CD4-positive, alpha-beta memory T cell (primary cell): ENCODE data around the gene AVEN. TPM values are rescaled to one million over a fixed set of nuclear protein-coding genes. Genes with fewer than 3 reads are reported as not detected.

Experiments
- CTCF ChIA-PET: fragments of 350-600 bp; sonication (Branson Sonifier 250); formaldehyde crosslinking; loops from one replicate; lab custom pipeline; 2021; ENCODE audit warnings: inconsistent platforms; ENCODE audit not compliant: partially characterized antibody; lab: Charles Lee
- POLR2A ChIA-PET: fragments of 350-600 bp; sonication (Branson Sonifier 250); formaldehyde crosslinking; loops from one replicate; lab custom pipeline; 2021; ENCODE audit not compliant: partially characterized antibody; lab: Charles Lee
- DNase-seq, 5 donors: peaks; one replicate each; pipeline versions ENCODE4 v3.0.0 to v3.0.0-alpha.2; 2020 to 2022; ENCODE audit warnings: mixed read lengths in 1 of 5
- H3K27ac ChIP-seq: one replicate; pipeline ENCODE4 v1.7.0; 2013; ENCODE audit warnings: low read depth, low read length
- H3K27me3 ChIP-seq: 2 replicates; pipeline ENCODE4 v1.7.0; 2013; ENCODE audit warnings: mild to moderate bottlenecking, low read length, moderate library complexity; ENCODE audit not compliant: insufficient read depth
- H3K36me3 ChIP-seq: 2 replicates; pipeline ENCODE4 v1.7.0; 2013; ENCODE audit warnings: mild to moderate bottlenecking, low read length, moderate library complexity; ENCODE audit not compliant: insufficient read depth
- H3K4me1 ChIP-seq: 2 replicates; pipeline ENCODE4 v1.7.0; 2013; ENCODE audit warnings: mild to moderate bottlenecking, low read length, moderate library complexity; ENCODE audit not compliant: insufficient read depth
- H3K4me3 ChIP-seq, 2 donors: one replicate each; pipeline ENCODE4 v1.7.0; 2013; ENCODE audit warnings: low read length in 2 of 2, mild to moderate bottlenecking in 1 of 2
- H3K9me3 ChIP-seq, 2 donors: one replicate each; pipeline ENCODE4 v1.7.0; 2013; ENCODE audit warnings: low read length in 2 of 2, control low read depth in 1 of 2; ENCODE audit not compliant: control insufficient read depth in 1 of 2
- H3K27ac Mint-ChIP-seq, 7 donors: one replicate each; pipeline ENCODE4 v1.8.0; 2020 to 2021; ENCODE audit warnings: mixed read lengths in 7 of 7, mild to moderate bottlenecking in 6 of 7, inconsistent platforms in 3 of 7, moderate library complexity in 3 of 7
- H3K27me3 Mint-ChIP-seq, 2 donors: one replicate each; pipeline ENCODE4 v1.8.0; 2020 to 2021; ENCODE audit warnings: mixed read lengths in 2 of 2
- H3K36me3 Mint-ChIP-seq, 2 donors: one replicate each; pipeline ENCODE4 v1.8.0; 2020 to 2021; ENCODE audit warnings: mixed read lengths in 2 of 2, inconsistent platforms in 1 of 2, mild to moderate bottlenecking in 1 of 2
- H3K4me1 Mint-ChIP-seq, 4 donors: one replicate each; pipeline ENCODE4 v1.8.0; 2020 to 2021; ENCODE audit warnings: mixed read lengths in 4 of 4, mild to moderate bottlenecking in 1 of 4
- H3K4me3 Mint-ChIP-seq, 8 donors: one replicate each; pipeline ENCODE4 v1.8.0; 2020 to 2021; ENCODE audit warnings: mixed read lengths in 8 of 8, mild to moderate bottlenecking in 7 of 8, moderate library complexity in 6 of 8, inconsistent platforms in 3 of 8
- H3K9me3 Mint-ChIP-seq, 8 donors: one replicate each; pipeline ENCODE4 v1.8.0; 2020 to 2021; ENCODE audit warnings: mixed read lengths in 8 of 8, mild to moderate bottlenecking in 5 of 8, inconsistent platforms in 3 of 8, moderate library complexity in 1 of 8
- intact Hi-C: fragments of 100-400 bp; cut with micrococcal nuclease; formaldehyde crosslinking; loops from one replicate; pipeline ENCODE4 v1.15.1; 2023
- polyA plus RNA-seq, 2 donors: library from polyadenylated mRNA; unstranded; fragments of 300-500 nt; fragmentation: Illumina TruSeq; gene quantifications; one replicate each; pipeline ENCODE4 v1.2.3, GENCODE V29; 2021
- total RNA-seq, 2 experiments: library from RNA; stranded (reverse); gene quantifications; one replicate each; pipeline ENCODE4 v1.2.3, GENCODE V29; 2021

Gene AVEN
- 1 to 10 TPM; 7.1 to 7.8 TPM for total RNA-seq
- polyA plus RNA-seq = 10 to 100 TPM; 12.0 to 12.6 TPM

- peak within 1 kb of the TSS; percentile 85 to 97 (median 94) for H3K27ac Mint-ChIP-seq
- peak; percentile 14 to 68 (median 53) for DNase-seq
- Histone ChIP-seq H3K4me3 (peak within 1 kb of the TSS; percentile 92 to 96), H3K4me1 (peaks cover 13% of the 10 kb centered on the region), H3K36me3 (no peaks in the 10 kb centered on the region), H3K27me3 (no peaks in the 10 kb centered on the region), H3K27ac (peak within 1 kb of the TSS; percentile 73), H3K9me3 (no peaks in the 10 kb centered on the region)
- intact Hi-C loops = loop anchor here (1.0 to 2.0 kb wide), 6 partner anchors 63 to 950 kb away; partner anchors contain the start of genes GOLGA8B, KATNBL1, NOP10 and NUTM1
- CTCF ChIA-PET = interaction anchor here (0.8 to 1.4 kb wide), 2 partner anchors 25 to 950 kb away, joined by 3 to 4 read pairs; no protein-coding TSS in a partner anchor
- peaks cover 0 to 1% of the 10 kb centered on the region in 2 donors for H3K36me3 Mint-ChIP-seq
- H3K4me3 Mint-ChIP-seq = peak within 1 kb of the TSS; percentile 92 to 97 (median 95)
- H3K27me3 Mint-ChIP-seq = no peaks in the 10 kb centered on the region
- H3K9me3 Mint-ChIP-seq = no peaks in the 10 kb centered on the region
- H3K4me1 Mint-ChIP-seq = peaks cover 9 to 28% (median 15%) of the 10 kb centered on the region in 4 donors
- POLR2A ChIA-PET = interaction anchor here (0.6 to 3.2 kb wide), 13 partner anchors 20 to 949 kb away, joined by 3 to 13 read pairs (median 5); partner anchors contain the start of genes AQR, EMC4, EMC7 and KATNBL1
Measured at GRCh38 chr15:34038871-34039789, at the start of gene AVEN. AVEN (minus strand) TSS chr15:34039204; CDS start chr15:34039046, 158 bp downstream.

- Histone ChIP-seq H3K4me1 (no peaks in the 10 kb centered on the region), H3K36me3 (peaks cover 40% of the 10 kb centered on the region), H3K27me3 (no peaks in the 10 kb centered on the region), H3K4me3 (no peak overlapping the region), H3K27ac (no peak overlapping the region), H3K9me3 (no peaks in the 10 kb centered on the region)
- no peak overlapping the region for H3K4me3 Mint-ChIP-seq
- no peaks in the 10 kb centered on the region for H3K27me3 Mint-ChIP-seq
- POLR2A ChIA-PET = interaction anchor here (0.7 to 1.4 kb wide), 2 partner anchors 16 to 253 kb away, joined by 4 to 5 read pairs; partner anchors contain the start of gene EMC7
- H3K9me3 Mint-ChIP-seq = no peaks in the 10 kb centered on the region
- no peak for DNase-seq
- peaks cover 37 to 58% of the 10 kb centered on the region in 2 donors for H3K36me3 Mint-ChIP-seq
- H3K27ac Mint-ChIP-seq = no peak overlapping the region
- intact Hi-C loops = no loop called here
- CTCF ChIA-PET = interaction anchor here (1.4 kb wide), 1 partner anchor 23 kb away, joined by 4 read pairs; no protein-coding TSS in a partner anchor
- no peaks in the 10 kb centered on the region for H3K4me1 Mint-ChIP-seq
Measured at GRCh38 chr15:34085746-34086145, 46.7 kb upstream of the AVEN start.

GRCh38 chr15:34084086-34084485 is 45.1 kb upstream of the AVEN start:
- ChIA-PET CTCF (no interaction called here), POLR2A (no interaction called here)
- intact Hi-C loops = no loop called here
- Histone ChIP-seq H3K27me3 (no peaks in the 10 kb centered on the region), H3K36me3 (peaks cover 33% of the 10 kb centered on the region), H3K4me1 (no peaks in the 10 kb centered on the region), H3K4me3 (no peak overlapping the region), H3K9me3 (no peaks in the 10 kb centered on the region), H3K27ac (no peak overlapping the region)
- DNase-seq = no peak
- Mint-ChIP-seq H3K4me3 (no peak overlapping the region), H3K27me3 (no peaks in the 10 kb centered on the region), H3K9me3 (no peaks in the 10 kb centered on the region), H3K4me1 (no peaks in the 10 kb centered on the region), H3K27ac (no peak overlapping the region), H3K36me3 (peaks cover 31 to 49% of the 10 kb centered on the region in 2 donors)

GRCh38 chr15:34079904-34080303 is 40.9 kb upstream of the AVEN start:
- Mint-ChIP-seq H3K27me3 (no peaks in the 10 kb centered on the region), H3K4me1 (no peaks in the 10 kb centered on the region), H3K4me3 (no peak overlapping the region), H3K27ac (no peak overlapping the region), H3K36me3 (peaks cover 22 to 29% of the 10 kb centered on the region in 2 donors), H3K9me3 (no peaks in the 10 kb centered on the region)
- H3K27me3 ChIP-seq = no peaks in the 10 kb centered on the region
- H3K27ac ChIP-seq = no peak overlapping the region
- peaks cover 9% of the 10 kb centered on the region for H3K36me3 ChIP-seq
- no peaks in the 10 kb centered on the region for H3K4me1 ChIP-seq
- no peak overlapping the region for H3K4me3 ChIP-seq
- ChIA-PET POLR2A (no interaction called here), CTCF (interaction anchor here (1.0 kb wide), 1 partner anchor 15 kb away, joined by 3 read pairs; no protein-coding TSS in a partner anchor)
- no peaks in the 10 kb centered on the region for H3K9me3 ChIP-seq
- intact Hi-C loops = no loop called here
- no peak for DNase-seq

GRCh38 chr15:34078900-34079299 is 39.9 kb upstream of the AVEN start:
- Mint-ChIP-seq H3K36me3 (peaks cover 13 to 27% of the 10 kb centered on the region in 2 donors), H3K9me3 (no peaks in the 10 kb centered on the region), H3K27me3 (no peaks in the 10 kb centered on the region), H3K4me1 (no peaks in the 10 kb centered on the region), H3K27ac (no peak overlapping the region), H3K4me3 (no peak overlapping the region)
- Histone ChIP-seq H3K27ac (no peak overlapping the region), H3K9me3 (no peaks in the 10 kb centered on the region), H3K4me1 (no peaks in the 10 kb centered on the region), H3K27me3 (no peaks in the 10 kb centered on the region), H3K4me3 (no peak overlapping the region), H3K36me3 (peaks cover 4% of the 10 kb centered on the region)
- intact Hi-C loops = no loop called here
- POLR2A ChIA-PET = no interaction called here
- CTCF ChIA-PET = no interaction called here
- no peak for DNase-seq

- Mint-ChIP-seq H3K36me3 (peaks cover 3 to 18% of the 10 kb centered on the region in 2 donors), H3K4me1 (no peaks in the 10 kb centered on the region), H3K27me3 (no peaks in the 10 kb centered on the region), H3K27ac (no peak overlapping the region), H3K9me3 (no peaks in the 10 kb centered on the region), H3K4me3 (no peak overlapping the region)
- no peak for DNase-seq
- POLR2A ChIA-PET = no interaction called here
- Histone ChIP-seq H3K36me3 (no peaks in the 10 kb centered on the region), H3K9me3 (no peaks in the 10 kb centered on the region), H3K27me3 (no peaks in the 10 kb centered on the region), H3K27ac (no peak overlapping the region), H3K4me1 (no peaks in the 10 kb centered on the region), H3K4me3 (no peak overlapping the region)
- CTCF ChIA-PET = no interaction called here
- intact Hi-C loops = no loop called here
Measured at GRCh38 chr15:34076785-34077184, 37.8 kb upstream of the AVEN start.

GRCh38 chr15:34070003-34070402 is 31.0 kb upstream of the AVEN start:
- ChIA-PET CTCF (no interaction called here), POLR2A (no interaction called here)
- no peak overlapping the region for H3K27ac Mint-ChIP-seq
- H3K36me3 ChIP-seq = no peaks in the 10 kb centered on the region
- no peak overlapping the region for H3K4me3 ChIP-seq
- no peaks in the 10 kb centered on the region for H3K4me1 Mint-ChIP-seq
- no peak for DNase-seq
- intact Hi-C loops = no loop called here
- no peaks in the 10 kb centered on the region for H3K27me3 ChIP-seq
- peaks cover 0 to 3% of the 10 kb centered on the region in 2 donors for H3K36me3 Mint-ChIP-seq
- no peaks in the 10 kb centered on the region for H3K27me3 Mint-ChIP-seq
- H3K27ac ChIP-seq = no peak overlapping the region
- no peak overlapping the region for H3K4me3 Mint-ChIP-seq
- H3K9me3 Mint-ChIP-seq = no peaks in the 10 kb centered on the region
- H3K9me3 ChIP-seq = no peaks in the 10 kb centered on the region
- H3K4me1 ChIP-seq = no peaks in the 10 kb centered on the region
